GM12875 (cell line): Measurements from ENCODE around the gene SLC17A7.

Experiments
- H3K4me3 ChIP-seq: one replicate; pipeline ENCODE4 v1.5.1; 2011; ENCODE audit warnings: low read depth, low read length, control low read depth
- TF ChIP-seq, protein P1 (sequence below): IDR thresholded peaks from 2 replicates; pipeline ENCODE4 v1.5.1; 2011; ENCODE audit warnings: low read depth, mild to moderate bottlenecking, control low read depth, inconsistent platforms, low read length, moderate library complexity, borderline replicate concordance; ENCODE audit not compliant: insufficient read depth

SLC17A7 gene

DNA sequence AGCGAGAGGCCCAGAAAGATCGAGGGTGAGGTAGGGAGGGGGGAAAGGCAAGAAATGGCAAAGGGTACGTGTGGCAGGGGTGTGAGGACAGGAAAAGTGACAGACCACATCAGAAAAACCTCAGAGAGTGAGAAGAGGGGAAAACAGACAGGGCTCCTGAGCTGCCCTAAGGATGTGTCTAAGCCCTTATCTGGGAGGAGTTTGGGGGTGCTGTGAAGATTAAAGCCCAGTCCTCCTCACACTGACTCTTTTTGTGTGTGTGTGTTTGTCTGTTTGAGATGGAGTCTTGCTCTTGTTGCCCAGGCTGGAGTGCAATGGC, 17.4 kb downstream of the SLC17A7 start:
- no peak overlapping the region for H3K4me3 ChIP-seq
- TF ChIP-seq, protein P1, sequence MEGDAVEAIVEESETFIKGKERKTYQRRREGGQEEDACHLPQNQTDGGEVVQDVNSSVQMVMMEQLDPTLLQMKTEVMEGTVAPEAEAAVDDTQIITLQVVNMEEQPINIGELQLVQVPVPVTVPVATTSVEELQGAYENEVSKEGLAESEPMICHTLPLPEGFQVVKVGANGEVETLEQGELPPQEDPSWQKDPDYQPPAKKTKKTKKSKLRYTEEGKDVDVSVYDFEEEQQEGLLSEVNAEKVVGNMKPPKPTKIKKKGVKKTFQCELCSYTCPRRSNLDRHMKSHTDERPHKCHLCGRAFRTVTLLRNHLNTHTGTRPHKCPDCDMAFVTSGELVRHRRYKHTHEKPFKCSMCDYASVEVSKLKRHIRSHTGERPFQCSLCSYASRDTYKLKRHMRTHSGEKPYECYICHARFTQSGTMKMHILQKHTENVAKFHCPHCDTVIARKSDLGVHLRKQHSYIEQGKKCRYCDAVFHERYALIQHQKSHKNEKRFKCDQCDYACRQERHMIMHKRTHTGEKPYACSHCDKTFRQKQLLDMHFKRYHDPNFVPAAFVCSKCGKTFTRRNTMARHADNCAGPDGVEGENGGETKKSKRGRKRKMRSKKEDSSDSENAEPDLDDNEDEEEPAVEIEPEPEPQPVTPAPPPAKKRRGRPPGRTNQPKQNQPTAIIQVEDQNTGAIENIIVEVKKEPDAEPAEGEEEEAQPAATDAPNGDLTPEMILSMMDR: no peak

DNA sequence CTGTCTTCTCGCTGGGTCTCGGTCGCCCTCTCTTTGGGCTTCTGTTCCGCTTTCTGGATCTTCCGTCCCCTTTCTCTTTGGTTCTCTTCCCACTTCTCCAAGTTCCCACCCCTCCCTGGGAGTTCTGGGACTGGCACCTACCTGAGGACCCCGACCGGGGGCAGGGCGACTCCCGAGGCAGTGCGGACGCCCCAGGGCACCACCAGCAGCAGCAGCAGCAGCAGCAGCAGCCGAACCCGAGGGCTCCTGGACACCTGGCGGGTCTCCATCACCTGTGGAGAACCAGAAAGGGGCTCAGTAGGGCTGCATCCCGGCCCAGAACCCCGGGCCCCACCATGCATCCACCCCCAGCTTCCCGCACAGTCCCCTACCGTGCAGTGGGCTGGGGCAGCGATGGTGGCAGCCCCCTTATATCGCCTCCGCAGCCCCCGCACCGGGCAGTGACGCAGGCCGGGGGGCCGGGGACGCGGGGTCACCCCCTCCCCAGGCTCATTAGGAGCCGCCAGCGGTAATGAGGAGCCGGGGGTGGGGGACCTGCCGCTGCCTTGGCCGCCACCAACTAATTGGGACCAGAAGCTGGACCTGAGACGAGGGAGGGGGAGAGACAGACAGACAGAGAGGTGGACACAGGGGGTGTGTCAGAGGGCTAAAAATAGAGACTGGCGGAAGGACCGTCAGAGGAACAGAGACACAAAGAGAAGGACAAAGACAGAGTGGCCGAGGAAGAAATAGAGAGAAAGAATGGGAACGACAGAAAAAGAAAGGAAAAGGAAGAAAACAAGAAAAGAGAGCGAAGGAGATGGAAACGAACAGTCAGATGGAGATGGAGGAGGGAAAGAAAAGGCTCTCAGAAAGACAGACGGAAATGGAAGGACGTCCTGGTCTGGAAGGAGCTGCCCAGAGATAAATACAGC, 18.0 kb downstream of the SLC17A7 start, which contains the start of gene PTH2:
Gene PTH2, minus strand, starts transcription at position 371 of the 914 bp plus-strand sequence. Its CDS starts 102 bp downstream, at position 269.
- H3K4me3 ChIP-seq: no peak within 1 kb of the TSS
- TF ChIP-seq, protein P1: no peak

DNA sequence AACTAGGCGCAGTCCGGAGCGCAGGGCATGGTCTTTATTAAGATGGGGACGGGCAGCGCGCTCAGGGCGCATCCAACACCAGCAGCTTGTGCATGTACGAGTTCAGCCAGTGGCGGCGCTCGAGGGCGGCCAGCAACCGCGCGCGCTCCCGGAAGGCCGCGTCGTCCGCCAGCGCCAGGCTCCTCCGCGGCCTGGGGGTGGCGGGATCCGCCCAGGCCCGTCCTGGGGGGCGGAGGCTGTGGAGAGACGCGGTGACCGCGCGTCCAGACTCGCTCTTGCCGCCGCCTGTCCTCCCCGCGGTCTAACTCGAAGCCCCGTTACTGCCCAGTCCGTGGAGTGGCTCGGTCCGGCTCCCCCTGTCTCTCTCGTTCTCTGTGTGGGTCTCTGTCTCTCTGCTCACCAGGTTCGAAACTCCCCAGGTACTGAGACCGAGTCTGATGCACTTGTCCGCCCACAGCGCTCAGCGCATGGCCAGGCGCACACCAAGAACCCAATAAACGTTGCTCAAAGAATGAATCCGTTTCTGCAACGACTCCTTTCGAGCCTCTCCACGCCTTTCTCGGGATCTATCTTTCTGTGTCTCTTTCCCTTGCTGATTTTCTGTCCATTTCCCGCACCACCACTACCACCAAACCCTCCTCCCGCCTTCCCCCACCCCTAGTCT, 18.8 kb downstream of the SLC17A7 start:
- H3K4me3 ChIP-seq: no peak overlapping the region
- TF ChIP-seq, protein P1: peak; percentile 66

DNA sequence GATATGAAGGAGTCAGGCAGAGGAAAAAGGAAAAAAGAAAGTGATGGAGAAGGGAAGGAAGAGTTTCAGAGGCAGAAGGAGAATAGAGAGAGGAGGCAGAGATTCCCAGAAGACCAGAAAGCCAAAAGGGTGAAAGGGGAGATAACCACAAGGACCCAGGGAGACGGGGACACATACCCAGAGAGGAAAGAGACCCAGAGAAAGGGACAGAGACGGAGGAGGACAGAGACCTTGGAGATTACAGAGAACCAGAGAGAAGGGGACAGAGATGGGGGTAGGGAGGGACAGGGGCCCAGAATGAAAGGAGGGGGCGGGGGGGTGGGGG, 19.5 kb downstream of the SLC17A7 start:
- TF ChIP-seq, protein P1: no peak

DNA sequence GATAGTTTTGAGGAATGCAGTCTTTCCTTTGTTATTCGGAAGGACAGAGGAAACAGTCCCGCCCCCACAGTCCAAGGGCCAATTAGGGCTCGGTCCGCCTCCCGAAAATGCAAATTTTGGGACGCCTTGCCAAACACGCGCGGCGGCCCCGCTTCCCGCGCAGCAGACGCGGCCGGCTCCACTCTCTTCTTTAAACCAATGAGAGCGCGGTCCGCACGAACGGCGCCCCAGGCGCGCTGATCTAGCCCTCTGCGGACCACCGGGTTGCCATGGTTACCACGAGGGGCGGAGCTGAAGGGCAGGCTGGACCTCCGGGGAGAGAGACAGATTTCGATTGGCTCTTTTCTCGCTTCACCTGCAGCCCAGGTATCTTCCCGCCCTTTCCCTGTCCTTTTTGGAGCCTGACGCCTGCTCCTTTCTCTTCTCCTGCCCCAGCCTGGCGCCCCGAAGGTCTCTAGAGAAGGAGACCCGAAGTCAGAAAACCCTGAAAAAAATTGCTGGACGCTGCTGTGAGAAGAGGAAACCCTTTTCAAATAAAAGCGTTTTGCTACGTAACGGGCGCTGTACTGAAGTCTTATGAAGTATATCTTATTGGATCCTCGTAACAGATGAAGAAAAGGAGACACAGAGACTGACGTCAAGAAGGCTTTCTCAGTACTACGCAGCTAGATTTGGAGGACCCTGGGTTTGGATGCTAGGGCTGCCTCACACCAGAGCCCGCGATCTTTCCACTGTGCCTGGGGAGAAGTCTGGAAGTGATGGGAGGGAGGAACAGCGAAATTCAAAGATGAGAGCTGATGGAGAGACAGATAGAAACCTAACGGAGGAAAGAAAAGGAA, 20.1 kb downstream of the SLC17A7 start:
- H3K4me3 ChIP-seq: no peak overlapping the region
- TF ChIP-seq, protein P1: no peak

More for the DNA sequence above, 19.5 kb downstream of the SLC17A7 start:
- no peak overlapping the region for H3K4me3 ChIP-seq

DNA sequence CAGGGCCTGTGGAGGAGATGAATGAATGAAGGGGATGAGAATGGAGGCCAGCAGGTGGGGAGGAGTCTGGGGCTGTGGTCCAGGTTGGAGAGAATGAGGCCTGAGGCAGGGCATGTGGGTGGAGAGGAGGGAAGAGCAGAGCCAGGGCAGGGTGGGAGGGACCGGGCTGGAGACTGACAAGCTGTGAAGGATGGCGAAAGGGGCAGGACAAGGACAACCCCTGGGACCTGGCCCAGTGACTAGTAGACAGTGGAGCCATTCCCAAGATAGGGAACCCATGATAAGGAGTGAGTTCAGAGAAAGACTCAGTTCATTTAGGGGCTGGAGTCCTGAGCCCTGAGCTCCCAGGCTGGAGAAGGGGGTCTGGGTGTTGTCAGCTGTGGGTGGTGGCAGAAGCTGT, 21.1 kb downstream of the SLC17A7 start:
- H3K4me3 ChIP-seq: no peak overlapping the region
- TF ChIP-seq, protein P1: no peak
